ENCODE results near the gene ATXN1.
"Not testable (repeated sequence)": the region's sequence is repeated elsewhere in the genome, so short reads cannot be mapped to it uniquely, and the experiment has no call there.

Gene ATXN1

DNA sequence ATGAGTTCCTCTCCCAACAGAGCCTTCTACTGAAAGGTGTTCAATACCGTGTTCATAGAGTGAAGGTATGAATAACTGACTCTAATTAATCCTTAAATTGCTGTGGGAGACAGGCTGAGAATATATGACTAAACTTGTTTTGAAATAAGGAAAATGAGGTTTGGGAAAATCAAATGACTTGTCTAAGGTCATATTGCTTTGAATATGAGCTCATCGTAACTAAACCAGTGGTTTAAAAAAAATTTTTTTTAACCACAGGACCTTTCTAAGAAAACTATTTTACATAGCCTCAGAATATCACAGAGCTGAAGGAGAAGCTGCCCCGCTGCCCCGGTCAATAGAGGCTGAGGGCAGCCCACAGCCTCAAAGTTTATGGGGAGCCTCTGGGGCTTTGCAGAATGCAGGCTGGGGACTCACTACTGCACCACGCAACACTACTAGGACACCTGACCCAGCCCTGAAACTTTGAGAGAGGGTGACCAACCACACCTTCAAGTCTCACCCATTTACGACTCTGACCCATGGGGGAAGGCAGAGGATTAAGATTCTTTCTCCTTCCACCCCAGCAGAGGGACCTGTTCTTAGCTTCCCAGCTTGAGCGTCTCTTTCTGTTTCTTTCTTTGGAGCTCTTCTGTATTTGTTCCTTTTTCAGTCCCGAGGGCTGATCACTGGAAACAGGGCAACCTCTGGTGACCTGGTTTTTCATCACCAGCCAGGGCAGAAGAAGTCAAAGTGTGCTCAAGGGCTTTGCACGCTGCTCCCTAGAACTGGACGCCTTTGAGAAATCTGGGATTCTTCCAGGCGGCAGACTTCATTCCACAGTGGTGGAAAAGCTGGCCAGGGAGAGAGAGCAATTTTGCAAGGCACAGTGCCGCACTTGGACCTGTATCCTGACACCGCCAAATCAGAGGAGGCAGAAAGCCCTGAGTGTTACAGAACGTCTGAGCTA lies 220.2 kb downstream of the ATXN1 start:
- ChIA-PET POLR2A (no interaction called here), CTCF (no interaction called here)
- DNase-seq (ENCODE audit: extremely low spot score) = no peak
- no peak for TF ChIP-seq BHLHE40 (IDR thresholded peaks at IDR 0.05; ENCODE audit: borderline replicate concordance)
- no peak for TF ChIP-seq SP1 (IDR thresholded peaks at IDR 0.05)
- TF ChIP-seq HDGF (IDR thresholded peaks at IDR 0.05; ENCODE audit: borderline replicate concordance) = no peak
- no peak for TF ChIP-seq ARNT (IDR thresholded peaks at IDR 0.05)
- TF ChIP-seq FOXK2 (IDR thresholded peaks at IDR 0.05) = no peak
- TF ChIP-seq ELF4 (IDR thresholded peaks at IDR 0.05) = no peak
- TF ChIP-seq FOXA1 (IDR thresholded peaks at IDR 0.05) = no peak
- no peak for TF ChIP-seq L3MBTL2 (conservative IDR thresholded peaks at IDR 0.05)

DNA sequence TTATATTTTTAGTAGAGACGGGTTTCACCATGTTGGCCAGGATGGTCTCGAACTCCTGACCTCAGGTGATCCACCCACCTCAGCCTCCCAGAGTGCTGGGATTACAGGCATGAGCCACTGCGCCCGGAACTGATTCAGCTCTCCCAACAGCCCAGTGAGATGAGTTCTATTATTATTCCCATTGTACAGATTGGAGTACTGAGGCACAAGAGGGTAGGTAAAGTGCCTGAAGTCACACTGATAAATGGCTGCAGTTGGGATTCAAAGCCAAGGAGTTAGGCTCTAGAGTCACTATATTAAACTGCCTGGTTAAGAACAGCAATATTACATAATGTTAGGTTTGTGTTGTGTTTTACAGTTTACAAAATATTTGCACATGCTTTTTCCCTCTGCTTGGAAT lies 220.9 kb downstream of the ATXN1 start:
- CTCF ChIA-PET; DNase-seq (ENCODE audit: extremely low spot score); POLR2A ChIA-PET: not testable (repeated sequence)

DNA sequence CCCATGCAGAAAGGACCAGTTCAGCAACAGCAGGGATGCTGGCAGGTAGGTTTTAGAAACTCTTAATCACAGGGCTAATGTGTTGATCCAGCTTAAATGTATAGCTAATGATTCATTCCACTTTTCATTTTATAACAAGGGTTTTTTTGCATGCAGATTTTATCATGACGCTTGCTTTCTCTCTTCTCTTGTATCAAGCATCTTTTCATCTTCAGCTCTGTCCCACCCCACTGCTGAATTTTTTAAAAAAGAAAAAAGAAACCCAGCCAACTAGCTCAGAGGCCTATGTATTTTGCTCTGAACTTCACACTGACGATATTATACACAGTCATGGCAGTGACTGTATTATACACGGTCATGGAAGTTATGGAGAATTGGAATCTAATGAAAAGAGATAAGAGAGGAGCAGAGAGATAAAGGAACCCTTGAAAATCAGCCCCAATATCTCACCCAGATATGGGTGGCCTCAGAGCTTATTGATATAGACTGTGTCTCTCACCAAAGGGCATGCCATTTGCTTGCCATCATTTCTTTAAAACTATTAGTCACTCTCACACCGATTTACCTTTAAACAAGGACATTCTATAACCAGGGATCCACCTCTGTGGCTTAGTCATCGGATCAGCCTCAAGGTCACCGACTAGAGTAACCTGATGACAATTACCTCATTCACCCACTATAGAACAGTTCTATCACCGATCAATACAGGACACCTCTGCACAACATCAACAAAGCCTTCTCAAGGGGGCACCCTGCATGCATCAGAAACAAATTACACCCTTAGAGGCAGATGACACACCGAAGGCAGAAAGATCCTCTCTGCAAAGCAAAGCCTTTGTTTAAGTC lies 222.0 kb downstream of the ATXN1 start:
- DNase-seq (ENCODE audit: extremely low spot score) = no peak
- ChIA-PET POLR2A (no interaction called here), CTCF (no interaction called here)
- TF ChIP-seq ARNT (IDR thresholded peaks at IDR 0.05) (no peak), NFRKB (IDR thresholded peaks at IDR 0.05) (no peak), FOXK2 (IDR thresholded peaks at IDR 0.05) (no peak), FOXA1 (IDR thresholded peaks at IDR 0.05) (no peak), CTBP1 (IDR thresholded peaks at IDR 0.05; ENCODE audit: borderline replicate concordance) (no peak), SP1 (IDR thresholded peaks at IDR 0.05) (no peak)
- TF ChIP-seq, protein P1, sequence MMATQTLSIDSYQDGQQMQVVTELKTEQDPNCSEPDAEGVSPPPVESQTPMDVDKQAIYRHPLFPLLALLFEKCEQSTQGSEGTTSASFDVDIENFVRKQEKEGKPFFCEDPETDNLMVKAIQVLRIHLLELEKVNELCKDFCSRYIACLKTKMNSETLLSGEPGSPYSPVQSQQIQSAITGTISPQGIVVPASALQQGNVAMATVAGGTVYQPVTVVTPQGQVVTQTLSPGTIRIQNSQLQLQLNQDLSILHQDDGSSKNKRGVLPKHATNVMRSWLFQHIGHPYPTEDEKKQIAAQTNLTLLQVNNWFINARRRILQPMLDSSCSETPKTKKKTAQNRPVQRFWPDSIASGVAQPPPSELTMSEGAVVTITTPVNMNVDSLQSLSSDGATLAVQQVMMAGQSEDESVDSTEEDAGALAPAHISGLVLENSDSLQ (IDR thresholded peaks at IDR 0.05) = no peak

GRCh38 chr6:16535564-16535963 lies 225.7 kb downstream of the ATXN1 start:
- ChIA-PET POLR2A (no interaction called here), CTCF (no interaction called here)
- TF ChIP-seq, protein P1 (IDR thresholded peaks at IDR 0.05) = no peak
- TF ChIP-seq ZNF384 (IDR thresholded peaks at IDR 0.05) (no peak), ELF4 (IDR thresholded peaks at IDR 0.05) (no peak), TARDBP (IDR thresholded peaks at IDR 0.05) (no peak), L3MBTL2 (conservative IDR thresholded peaks at IDR 0.05) (no peak), FOXK2 (IDR thresholded peaks at IDR 0.05) (no peak), SP1 (IDR thresholded peaks at IDR 0.05) (no peak), HDGF (IDR thresholded peaks at IDR 0.05; ENCODE audit: borderline replicate concordance) (no peak), SUZ12 (IDR thresholded peaks at IDR 0.05) (no peak), FOXA1 (IDR thresholded peaks at IDR 0.05) (no peak), FOXM1 (IDR thresholded peaks at IDR 0.05; ENCODE audit: borderline replicate concordance) (no peak), LEF1 (IDR thresholded peaks at IDR 0.05; ENCODE audit: borderline replicate concordance) (no peak), CTBP1 (IDR thresholded peaks at IDR 0.05; ENCODE audit: borderline replicate concordance) (no peak), BHLHE40 (IDR thresholded peaks at IDR 0.05; ENCODE audit: borderline replicate concordance) (no peak), ARNT (IDR thresholded peaks at IDR 0.05) (no peak), NFRKB (IDR thresholded peaks at IDR 0.05) (no peak)
- no peak for DNase-seq (ENCODE audit: extremely low spot score)

- ChIA-PET POLR2A (no interaction called here), CTCF (no interaction called here)
- TF ChIP-seq SP1 (IDR thresholded peaks at IDR 0.05) = no peak
- TF ChIP-seq, protein P1 (IDR thresholded peaks at IDR 0.05) = no peak
- no peak for DNase-seq (ENCODE audit: extremely low spot score)
These were observed 227.5 kb downstream of the ATXN1 start for GRCh38 chr6:16533721-16534136.

DNA sequence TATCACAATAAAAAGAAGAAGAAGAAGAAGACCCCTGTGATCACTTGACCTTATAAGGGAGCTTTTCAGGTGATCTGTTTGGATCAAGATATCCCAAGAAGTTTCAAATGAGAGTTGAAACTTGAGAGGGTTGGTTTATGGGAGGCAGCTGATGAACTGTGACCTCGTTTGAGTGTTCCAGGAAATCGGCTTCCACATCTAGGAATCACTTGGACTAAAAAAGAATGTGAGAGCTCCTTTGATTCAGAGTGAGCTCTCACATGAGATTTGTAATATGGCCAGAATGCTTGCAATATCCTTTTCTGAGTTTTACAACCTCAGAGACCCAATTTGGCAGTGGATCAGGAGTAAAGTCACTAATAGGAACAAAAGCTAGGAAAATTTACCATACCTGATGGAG lies 228.1 kb downstream of the ATXN1 start:
- DNase-seq (ENCODE audit: extremely low spot score) = no peak
- TF ChIP-seq ARNT (IDR thresholded peaks at IDR 0.05) = no peak
- TF ChIP-seq NFRKB (IDR thresholded peaks at IDR 0.05) = no peak
- TF ChIP-seq LEF1 (IDR thresholded peaks at IDR 0.05; ENCODE audit: borderline replicate concordance) = no peak
- no peak for TF ChIP-seq SP1 (IDR thresholded peaks at IDR 0.05)
- TF ChIP-seq FOXK2 (IDR thresholded peaks at IDR 0.05) = no peak
- no peak for TF ChIP-seq FOXM1 (IDR thresholded peaks at IDR 0.05; ENCODE audit: borderline replicate concordance)
- TF ChIP-seq, protein P1 (IDR thresholded peaks at IDR 0.05) = no peak
- TF ChIP-seq HDGF (IDR thresholded peaks at IDR 0.05; ENCODE audit: borderline replicate concordance) = no peak
- no peak for TF ChIP-seq CTBP1 (IDR thresholded peaks at IDR 0.05; ENCODE audit: borderline replicate concordance)
- no peak for TF ChIP-seq ELF4 (IDR thresholded peaks at IDR 0.05)
- TF ChIP-seq L3MBTL2 (conservative IDR thresholded peaks at IDR 0.05) = no peak
- TF ChIP-seq ZNF384 (IDR thresholded peaks at IDR 0.05) = no peak
- CTCF ChIA-PET = no interaction called here
- POLR2A ChIA-PET = no interaction called here

Measured in HEK293T (cell line).